ENCODE results near the gene LEMD2.

DNA sequence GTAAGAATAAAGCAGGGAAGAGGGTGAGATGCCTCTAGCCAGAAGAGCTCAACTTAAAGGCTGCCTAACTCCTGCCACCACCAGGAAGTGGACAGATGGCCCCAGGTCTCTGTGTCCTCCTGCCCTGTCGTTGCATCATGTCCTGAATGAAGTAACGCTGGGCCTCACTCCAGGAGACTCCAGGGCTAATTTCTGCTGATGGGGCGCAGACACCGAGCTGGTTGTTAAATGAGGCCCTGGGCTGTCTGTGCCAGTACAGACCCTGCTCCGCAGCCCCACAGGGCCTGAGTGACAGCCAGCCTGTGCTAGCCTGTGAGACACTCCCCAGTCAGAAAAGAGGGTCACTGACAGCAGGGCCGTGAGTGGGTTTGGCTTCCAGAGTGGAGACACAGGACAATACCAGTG is 48.7 kb downstream of the LEMD2 start:
- TF ChIP-seq GATA3 (IDR thresholded peaks at IDR 0.05; ENCODE audit: low read depth, low read length) (no peak), GATA2 (IDR thresholded peaks at IDR 0.05; ENCODE audit: low read depth, low read length) (no peak)

All from SH-SY5Y (cell line).